ENCODE data around the gene MPI. TPM values are rescaled to one million over a fixed set of nuclear protein-coding genes. Genes with fewer than 3 reads are reported as not detected.

Gene MPI
- total and polyA plus RNA-seq, 2 donors: 22.2 to 36.1 TPM

DNA sequence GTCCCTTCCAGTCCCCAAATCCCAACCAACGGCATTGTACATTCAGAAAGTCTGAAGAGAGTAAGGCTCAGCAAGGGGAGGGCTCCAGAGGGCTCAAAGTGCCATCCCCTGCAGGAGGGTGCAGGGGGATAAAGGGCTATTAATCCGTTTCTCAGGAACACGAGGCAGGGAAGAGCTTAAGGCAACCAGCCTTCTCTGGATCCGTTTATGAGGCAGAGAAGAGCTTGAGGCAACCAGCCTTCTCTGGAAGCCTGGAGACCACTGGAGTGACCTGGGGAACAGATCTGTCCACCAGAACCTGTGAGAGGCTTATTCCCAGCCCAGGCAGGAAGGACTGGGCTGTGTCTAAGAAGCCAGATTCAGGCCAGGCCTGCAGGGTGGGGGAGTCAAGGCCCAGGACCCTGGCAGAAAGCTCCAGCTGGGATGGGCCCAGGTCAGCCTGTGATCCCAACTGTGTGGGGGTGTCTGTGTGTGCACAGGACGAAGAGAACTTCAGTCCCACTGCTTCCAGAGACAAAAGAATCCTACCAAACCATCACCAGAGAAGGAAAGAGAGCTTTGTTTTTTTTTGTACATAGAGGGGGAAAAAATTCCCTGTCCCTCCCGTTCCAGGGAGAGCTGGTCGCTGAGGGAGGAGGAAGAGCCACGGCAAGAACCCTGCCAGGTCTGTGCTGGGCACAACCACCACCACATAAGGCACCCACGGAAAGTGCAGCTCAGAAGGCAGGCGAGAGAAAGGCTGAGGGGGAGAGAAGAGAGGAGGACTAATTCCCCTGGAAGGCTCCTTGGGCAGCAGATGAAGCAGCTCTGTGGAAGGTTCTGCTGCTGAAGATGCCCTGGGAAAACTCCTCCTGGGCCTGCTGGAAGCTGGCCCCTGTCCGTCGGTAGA lies 45.3 kb upstream of the MPI start:
- Histone ChIP-seq H3K9me3 (ENCODE audit: control insufficient read depth in 2 of 2, insufficient read depth in 1 of 2, low read length in 1 of 2) (no peaks in the 10 kb centered on the region), H3K36me3 (ENCODE audit: control insufficient read depth in 2 of 2, insufficient read depth in 2 of 2, low read length in 1 of 2) (peaks cover 34 to 36% of the 10 kb centered on the region in 2 donors), H3K4me1 (ENCODE audit: control insufficient read depth in 2 of 2, insufficient read depth in 2 of 2, low read length in 2 of 2) (peaks cover 7 to 32% of the 10 kb centered on the region in 2 donors), H3K4me3 (ENCODE audit: low read length in 2 of 2) (no peak overlapping the region), H3K27me3 (ENCODE audit: control insufficient read depth in 2 of 2, insufficient read depth in 1 of 2, low read length in 1 of 2) (no peaks in the 10 kb centered on the region), H3K27ac (ENCODE audit: low read depth in 1 of 2, low read length in 1 of 2) (peak overlapping the region; percentile 32 to 77)
- no peak for DNase-seq (ENCODE audit: low read depth in 6 of 9, low spot score in 9 of 9)
- WGBS: 84% methylated on average over 12 of the region's 12 CpGs

DNA sequence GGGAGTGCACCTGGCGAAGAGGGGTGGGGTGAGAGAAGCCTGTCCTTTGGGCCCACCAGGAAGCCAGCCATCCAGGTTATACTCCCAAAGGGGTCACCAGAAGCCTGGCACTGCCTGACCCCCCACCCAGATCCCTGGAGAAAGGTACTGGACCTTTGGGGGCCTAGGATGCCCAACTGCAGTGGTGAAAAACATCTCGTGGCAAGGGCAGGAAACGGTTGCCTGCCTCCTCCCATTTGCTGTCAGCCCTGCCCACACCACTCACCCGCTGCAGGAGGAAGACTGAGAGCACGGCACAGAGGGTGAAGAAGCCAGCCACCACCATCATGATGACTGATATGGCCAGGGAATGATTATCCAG lies 44.7 kb upstream of the MPI start:
- DNase-seq (ENCODE audit: low read depth in 6 of 9, low spot score in 9 of 9): peak in 2 of 9 donors; percentile 24 to 48
- Histone ChIP-seq H3K36me3 (ENCODE audit: control insufficient read depth in 2 of 2, insufficient read depth in 2 of 2, low read length in 1 of 2) (peaks cover 41% of the 10 kb centered on the region in 2 donors), H3K27ac (ENCODE audit: low read depth in 1 of 2, low read length in 1 of 2) (peak overlapping the region; percentile 55 to 77), H3K27me3 (ENCODE audit: control insufficient read depth in 2 of 2, insufficient read depth in 1 of 2, low read length in 1 of 2) (no peaks in the 10 kb centered on the region), H3K4me1 (ENCODE audit: control insufficient read depth in 2 of 2, insufficient read depth in 2 of 2, low read length in 2 of 2) (peaks cover 7 to 32% of the 10 kb centered on the region in 2 donors), H3K4me3 (ENCODE audit: low read length in 2 of 2) (no peak overlapping the region), H3K9me3 (ENCODE audit: control insufficient read depth in 2 of 2, insufficient read depth in 1 of 2, low read length in 1 of 2) (no peaks in the 10 kb centered on the region)
- 35% methylated on average over 5 of the region's 5 CpGs for WGBS

DNA sequence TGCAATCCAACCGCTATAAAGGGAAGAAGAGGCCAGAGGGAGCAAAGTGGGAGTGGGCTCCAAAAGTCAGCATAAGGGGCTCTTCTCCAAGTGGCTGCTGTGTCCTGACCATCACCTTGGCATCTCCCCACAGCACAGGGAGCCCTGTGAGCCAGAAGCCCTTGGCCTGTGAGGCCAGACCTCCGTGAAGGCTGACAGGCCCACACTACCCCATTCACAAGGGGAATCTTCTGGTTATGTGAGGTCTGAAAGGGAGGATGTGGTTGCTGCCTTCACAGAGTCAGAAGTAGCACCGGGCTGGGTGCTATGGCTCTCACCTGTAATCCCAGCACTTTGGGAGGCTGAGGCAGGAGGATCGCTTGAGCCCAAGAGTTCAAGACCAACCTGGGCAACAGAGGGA lies 44.3 kb upstream of the MPI start:
- Histone ChIP-seq H3K27me3 (ENCODE audit: control insufficient read depth in 2 of 2, insufficient read depth in 1 of 2, low read length in 1 of 2) (no peaks in the 10 kb centered on the region), H3K4me1 (ENCODE audit: control insufficient read depth in 2 of 2, insufficient read depth in 2 of 2, low read length in 2 of 2) (peaks cover 7 to 32% of the 10 kb centered on the region in 2 donors), H3K27ac (ENCODE audit: low read depth in 1 of 2, low read length in 1 of 2) (peak overlapping the region; percentile 55 to 77), H3K4me3 (ENCODE audit: low read length in 2 of 2) (no peak overlapping the region), H3K36me3 (ENCODE audit: control insufficient read depth in 2 of 2, insufficient read depth in 2 of 2, low read length in 1 of 2) (peaks cover 45% of the 10 kb centered on the region in 2 donors), H3K9me3 (ENCODE audit: control insufficient read depth in 2 of 2, insufficient read depth in 1 of 2, low read length in 1 of 2) (no peaks in the 10 kb centered on the region)
- WGBS: 66% methylated on average over 4 of the region's 4 CpGs
- peak in 1 of 9 donors; percentile 23 for DNase-seq (ENCODE audit: low read depth in 6 of 9, low spot score in 9 of 9)

DNA sequence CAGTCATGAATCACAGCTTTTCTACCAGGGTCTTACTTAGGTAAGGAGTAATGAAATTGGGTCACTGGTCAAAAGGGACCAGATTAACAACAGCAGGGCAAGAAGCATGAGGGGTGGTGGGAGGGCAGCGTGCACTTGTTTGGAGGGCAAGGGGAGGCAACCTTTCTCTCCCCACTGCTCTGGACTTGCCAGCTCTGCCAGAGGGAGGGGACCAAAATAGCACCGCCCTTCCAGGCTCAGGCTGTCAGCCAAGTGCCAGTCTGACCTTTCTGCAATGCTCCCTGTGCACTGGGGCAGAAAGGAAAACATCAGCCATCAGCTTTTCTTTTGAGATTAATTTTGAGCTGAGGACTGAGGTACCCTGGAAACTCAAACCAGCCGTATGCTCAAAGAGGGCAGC lies 42.4 kb upstream of the MPI start:
- WGBS: 98% methylated on average over 3 of the region's 3 CpGs
- Histone ChIP-seq H3K36me3 (ENCODE audit: control insufficient read depth in 2 of 2, insufficient read depth in 2 of 2, low read length in 1 of 2) (peaks cover 56 to 63% of the 10 kb centered on the region in 2 donors), H3K27ac (ENCODE audit: low read depth in 1 of 2, low read length in 1 of 2) (no peak overlapping the region), H3K4me3 (ENCODE audit: low read length in 2 of 2) (no peak overlapping the region), H3K9me3 (ENCODE audit: control insufficient read depth in 2 of 2, insufficient read depth in 1 of 2, low read length in 1 of 2) (no peaks in the 10 kb centered on the region), H3K4me1 (ENCODE audit: control insufficient read depth in 2 of 2, insufficient read depth in 2 of 2, low read length in 2 of 2) (peaks cover 1 to 27% of the 10 kb centered on the region in 2 donors), H3K27me3 (ENCODE audit: control insufficient read depth in 2 of 2, insufficient read depth in 1 of 2, low read length in 1 of 2) (no peaks in the 10 kb centered on the region)
- no peak for DNase-seq (ENCODE audit: low read depth in 6 of 9, low spot score in 9 of 9)

DNA sequence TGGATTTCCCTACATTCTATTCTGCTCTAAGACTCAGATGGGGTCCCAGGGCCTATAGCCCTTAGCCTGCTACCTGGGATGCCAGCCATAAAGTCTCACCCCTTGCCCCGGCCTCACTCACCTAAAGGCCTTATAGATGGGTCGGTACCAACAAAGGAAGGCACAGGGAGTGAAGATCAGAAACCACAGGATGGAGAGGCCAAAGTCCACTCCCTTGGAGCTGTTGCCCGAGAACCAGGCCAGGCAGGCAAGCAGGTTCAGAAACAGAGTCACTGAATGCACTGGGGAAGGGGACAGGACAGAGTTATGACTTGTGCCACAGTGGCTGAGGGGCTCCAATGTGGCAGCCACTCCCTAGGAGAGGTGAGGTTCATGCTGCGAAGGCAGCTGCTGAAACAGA lies 39.4 kb upstream of the MPI start:
- 96% methylated on average over 4 of the region's 4 CpGs for WGBS
- Histone ChIP-seq H3K36me3 (ENCODE audit: control insufficient read depth in 2 of 2, insufficient read depth in 2 of 2, low read length in 1 of 2) (peaks cover 72 to 75% of the 10 kb centered on the region in 2 donors), H3K27me3 (ENCODE audit: control insufficient read depth in 2 of 2, insufficient read depth in 1 of 2, low read length in 1 of 2) (no peaks in the 10 kb centered on the region), H3K9me3 (ENCODE audit: control insufficient read depth in 2 of 2, insufficient read depth in 1 of 2, low read length in 1 of 2) (no peaks in the 10 kb centered on the region), H3K27ac (ENCODE audit: low read depth in 1 of 2, low read length in 1 of 2) (no peak overlapping the region), H3K4me1 (ENCODE audit: control insufficient read depth in 2 of 2, insufficient read depth in 2 of 2, low read length in 2 of 2) (peaks cover 0 to 10% of the 10 kb centered on the region in 2 donors), H3K4me3 (ENCODE audit: low read length in 2 of 2) (no peak overlapping the region)
- DNase-seq (ENCODE audit: low read depth in 6 of 9, low spot score in 9 of 9): no peak

DNA sequence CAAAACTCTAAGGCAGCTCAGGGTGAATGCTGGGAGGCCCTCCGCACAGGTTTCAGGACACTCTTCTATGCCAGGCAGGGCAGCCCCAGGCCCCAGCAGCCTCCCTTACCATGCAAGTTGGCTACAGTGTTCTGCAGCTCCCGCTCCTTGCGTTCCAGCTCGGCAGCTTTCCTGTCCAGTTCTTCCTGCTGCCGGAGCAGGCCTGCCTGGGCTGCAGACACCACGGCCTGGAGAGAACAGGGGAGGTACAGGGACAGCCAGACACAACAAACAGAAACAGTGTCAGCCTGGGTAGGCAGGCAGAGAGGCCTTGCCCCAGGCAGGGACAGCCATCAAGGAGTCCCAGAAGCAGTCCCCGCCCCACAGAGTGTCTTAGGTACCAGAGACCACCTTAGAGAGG lies 37.9 kb upstream of the MPI start:
- H3K4me3 ChIP-seq (ENCODE audit: low read length in 2 of 2): no peak overlapping the region
- peaks cover 0 to 13% of the 10 kb centered on the region in 2 donors for H3K4me1 ChIP-seq (ENCODE audit: control insufficient read depth in 2 of 2, insufficient read depth in 2 of 2, low read length in 2 of 2)
- no peak overlapping the region for H3K27ac ChIP-seq (ENCODE audit: low read depth in 1 of 2, low read length in 1 of 2)
- H3K36me3 ChIP-seq (ENCODE audit: control insufficient read depth in 2 of 2, insufficient read depth in 2 of 2, low read length in 1 of 2): peaks cover 67 to 71% of the 10 kb centered on the region in 2 donors
- H3K9me3 ChIP-seq (ENCODE audit: control insufficient read depth in 2 of 2, insufficient read depth in 1 of 2, low read length in 1 of 2): no peaks in the 10 kb centered on the region
- no peaks in the 10 kb centered on the region for H3K27me3 ChIP-seq (ENCODE audit: control insufficient read depth in 2 of 2, insufficient read depth in 1 of 2, low read length in 1 of 2)
- 98% methylated on average over 7 of the region's 7 CpGs for WGBS
- no peak for DNase-seq (ENCODE audit: low read depth in 6 of 9, low spot score in 9 of 9)

DNA sequence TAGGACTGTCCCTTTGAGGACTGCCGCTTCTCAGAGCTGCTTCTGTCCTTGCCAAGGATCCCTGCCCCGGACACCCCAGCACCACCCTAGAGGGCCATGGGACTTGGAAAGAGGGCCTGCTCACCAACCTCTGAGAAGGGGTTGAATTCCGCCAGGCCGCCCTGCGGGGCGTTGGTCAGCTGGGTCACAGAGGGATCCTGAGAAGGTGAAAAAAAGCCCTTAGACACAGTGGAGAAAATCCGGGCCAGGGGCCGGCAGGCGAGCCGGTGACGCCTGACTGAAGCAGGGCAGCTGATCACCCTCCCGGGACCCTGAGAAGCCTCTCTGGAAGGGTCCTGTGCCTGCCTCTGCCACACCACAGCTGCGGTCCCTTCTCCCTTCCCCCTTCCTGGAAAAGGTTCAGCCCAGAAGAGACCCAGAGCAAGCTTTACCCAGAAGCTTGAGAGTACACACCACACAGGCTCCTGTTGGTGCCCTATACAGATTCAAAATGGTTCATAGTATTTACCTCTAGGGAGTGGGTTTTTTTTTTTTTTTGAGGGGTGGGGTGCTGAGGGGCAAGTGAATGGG lies 35.3 kb upstream of the MPI start:
- Histone ChIP-seq H3K4me3 (ENCODE audit: low read length in 2 of 2) (no peak overlapping the region), H3K4me1 (ENCODE audit: control insufficient read depth in 2 of 2, insufficient read depth in 2 of 2, low read length in 2 of 2) (peaks cover 0 to 24% of the 10 kb centered on the region in 2 donors), H3K36me3 (ENCODE audit: control insufficient read depth in 2 of 2, insufficient read depth in 2 of 2, low read length in 1 of 2) (peaks cover 55 to 56% of the 10 kb centered on the region in 2 donors), H3K9me3 (ENCODE audit: control insufficient read depth in 2 of 2, insufficient read depth in 1 of 2, low read length in 1 of 2) (no peaks in the 10 kb centered on the region), H3K27me3 (ENCODE audit: control insufficient read depth in 2 of 2, insufficient read depth in 1 of 2, low read length in 1 of 2) (no peaks in the 10 kb centered on the region), H3K27ac (ENCODE audit: low read depth in 1 of 2, low read length in 1 of 2) (peak overlapping the region in 1 of 2 donors; percentile 17)
- DNase-seq (ENCODE audit: low read depth in 6 of 9, low spot score in 9 of 9): no peak
- 97% methylated on average over 13 of the region's 13 CpGs for WGBS

DNA sequence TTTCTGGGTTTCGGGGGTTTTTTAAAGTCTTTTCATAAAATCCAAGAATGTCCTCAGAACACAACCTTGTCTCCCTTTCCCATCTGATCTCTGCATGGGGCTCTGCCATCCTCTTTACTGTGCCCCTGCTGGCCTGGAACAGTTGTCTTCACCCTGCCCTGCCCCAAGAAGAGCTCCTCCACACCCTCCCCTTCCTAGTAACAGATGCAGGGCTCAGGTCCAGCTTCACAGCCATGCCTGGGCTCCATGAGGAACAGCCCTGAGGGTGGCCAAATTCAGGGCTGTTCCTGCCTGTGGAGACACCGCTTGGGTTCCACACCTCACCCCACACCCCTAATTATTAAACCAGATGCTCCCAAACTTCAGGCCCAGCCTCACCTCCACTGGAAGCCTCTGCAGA lies 34.0 kb upstream of the MPI start:
- Histone ChIP-seq H3K27me3 (ENCODE audit: control insufficient read depth in 2 of 2, insufficient read depth in 1 of 2, low read length in 1 of 2) (no peaks in the 10 kb centered on the region), H3K27ac (ENCODE audit: low read depth in 1 of 2, low read length in 1 of 2) (no peak overlapping the region), H3K36me3 (ENCODE audit: control insufficient read depth in 2 of 2, insufficient read depth in 2 of 2, low read length in 1 of 2) (peaks cover 43 to 44% of the 10 kb centered on the region in 2 donors), H3K4me3 (ENCODE audit: low read length in 2 of 2) (no peak overlapping the region), H3K9me3 (ENCODE audit: control insufficient read depth in 2 of 2, insufficient read depth in 1 of 2, low read length in 1 of 2) (no peaks in the 10 kb centered on the region), H3K4me1 (ENCODE audit: control insufficient read depth in 2 of 2, insufficient read depth in 2 of 2, low read length in 2 of 2) (peaks cover 0 to 27% of the 10 kb centered on the region in 2 donors)
- WGBS: 98% methylated on average over 2 of the region's 2 CpGs
- DNase-seq (ENCODE audit: low read depth in 6 of 9, low spot score in 9 of 9): no peak

DNA sequence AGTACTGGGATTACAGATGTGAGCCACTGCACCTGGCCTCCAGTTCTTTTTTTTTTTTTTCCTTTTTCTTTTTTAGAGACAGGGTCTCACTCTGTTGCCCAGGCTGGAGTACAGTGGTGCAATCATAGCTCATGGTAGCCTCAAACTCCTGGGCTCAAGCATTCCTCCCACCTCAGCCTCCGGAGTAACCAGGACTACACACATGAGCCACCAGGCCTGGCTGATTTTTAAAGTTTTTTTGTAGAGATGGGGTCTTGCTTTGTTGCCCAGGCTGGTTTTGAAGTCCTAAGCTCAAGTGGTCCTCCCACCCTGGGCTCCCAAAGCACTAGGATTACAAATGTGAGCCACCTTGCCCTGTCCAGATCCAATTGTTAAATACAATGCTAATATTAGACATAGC lies 33.3 kb upstream of the MPI start:
- Histone ChIP-seq H3K4me3 (ENCODE audit: low read length in 2 of 2) (no peak overlapping the region), H3K27me3 (ENCODE audit: control insufficient read depth in 2 of 2, insufficient read depth in 1 of 2, low read length in 1 of 2) (no peaks in the 10 kb centered on the region), H3K36me3 (ENCODE audit: control insufficient read depth in 2 of 2, insufficient read depth in 2 of 2, low read length in 1 of 2) (peaks cover 36 to 39% of the 10 kb centered on the region in 2 donors), H3K4me1 (ENCODE audit: control insufficient read depth in 2 of 2, insufficient read depth in 2 of 2, low read length in 2 of 2) (peaks cover 0 to 27% of the 10 kb centered on the region in 2 donors), H3K9me3 (ENCODE audit: control insufficient read depth in 2 of 2, insufficient read depth in 1 of 2, low read length in 1 of 2) (no peaks in the 10 kb centered on the region), H3K27ac (ENCODE audit: low read depth in 1 of 2, low read length in 1 of 2) (no peak overlapping the region)
- DNase-seq (ENCODE audit: low read depth in 6 of 9, low spot score in 9 of 9): no peak
- 100% methylated on average over 1 of the region's 1 CpG for WGBS
